Vagina (tissue), 2 donors: Measurements from ENCODE around the gene ACYP2.
"Not testable (repeated sequence)": the region's sequence is repeated elsewhere in the genome, so short reads cannot be mapped to it uniquely, and the experiment has no call there.

Experiments
- CTCF ChIP-seq, 3 experiments: fragments of 450-650 bp in 2 of 3; fragments of 200-600 bp in 1 of 3; sonication (generic) in 1 of 3; IDR thresholded peaks; one replicate each; pipeline ENCODE4 v1.5.1; 2017 to 2019; ENCODE audit warnings: antibody characterized with exemption in 3 of 3, mild to moderate bottlenecking in 2 of 3, moderate library complexity in 2 of 3
- POLR2A ChIP-seq, 2 donors: fragments of 450-650 bp; IDR thresholded peaks; one replicate each; pipeline ENCODE4 v1.6.1; 2017; ENCODE audit warnings: antibody characterized with exemption in 2 of 2, mild to moderate bottlenecking in 2 of 2, moderate library complexity in 2 of 2
- POLR2AphosphoS5 ChIP-seq, 2 donors: sonication (generic); formaldehyde crosslinking; IDR thresholded peaks; one replicate each; pipeline ENCODE4 v1.9.0; 2017; ENCODE audit warnings: antibody characterized with exemption in 2 of 2, mild to moderate bottlenecking in 2 of 2, low read depth in 1 of 2; ENCODE audit not compliant: insufficient read depth in 1 of 2

DNA sequence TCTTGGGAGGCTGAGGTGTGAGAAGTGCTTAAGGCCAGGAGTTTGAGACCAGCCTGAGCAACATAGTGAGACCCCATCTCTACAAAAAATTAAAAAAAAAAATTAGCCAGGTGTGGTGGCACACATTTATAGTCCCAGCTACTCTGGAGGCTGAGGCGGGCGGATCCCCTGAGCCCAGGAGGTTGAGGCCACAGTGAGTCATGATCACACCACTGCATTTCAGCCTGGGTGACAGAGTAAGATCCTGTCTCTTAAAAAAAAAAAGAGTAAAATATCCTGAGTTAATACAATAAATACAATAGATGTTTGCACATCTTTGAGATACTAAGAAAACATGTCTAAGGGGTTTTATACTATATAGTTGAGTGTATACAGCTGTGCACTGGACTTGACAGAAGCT, 179.2 kb downstream of the ACYP2 start:
- TF ChIP-seq CTCF (IDR thresholded peaks at IDR 0.05); POLR2AphosphoS5 (IDR thresholded peaks at IDR 0.05; ENCODE audit: insufficient read depth in 1 of 2, low read depth in 1 of 2); POLR2A (IDR thresholded peaks at IDR 0.05): not testable (repeated sequence)
